Measurements from ENCODE around the gene FOXP4.

Gene FOXP4

DNA sequence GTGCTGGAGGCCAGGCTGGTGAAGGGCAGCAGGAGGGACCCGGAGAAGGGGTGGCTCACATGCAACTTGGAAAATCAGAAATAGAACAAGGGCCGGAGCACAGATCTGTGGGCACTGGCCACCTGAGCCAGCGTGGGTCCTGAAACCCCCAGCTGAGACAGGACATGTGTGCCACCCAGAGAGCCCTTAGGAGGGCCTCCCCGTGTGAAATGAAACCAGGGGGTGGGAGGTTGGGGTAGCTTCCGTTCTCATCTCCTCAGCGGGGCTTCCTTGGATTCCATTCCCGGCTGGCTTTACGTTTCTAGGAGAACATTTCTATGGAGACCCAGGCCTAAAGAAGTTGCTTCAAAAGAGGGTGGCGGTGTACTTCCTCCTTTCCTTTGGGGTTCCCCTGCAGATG lies 5.7 kb downstream of the FOXP4 start:
- peaks cover 24% of the 10 kb centered on the region for H3K27me3 Mint-ChIP-seq (ENCODE audit: low read depth)
- TF ChIP-seq, protein P1, sequence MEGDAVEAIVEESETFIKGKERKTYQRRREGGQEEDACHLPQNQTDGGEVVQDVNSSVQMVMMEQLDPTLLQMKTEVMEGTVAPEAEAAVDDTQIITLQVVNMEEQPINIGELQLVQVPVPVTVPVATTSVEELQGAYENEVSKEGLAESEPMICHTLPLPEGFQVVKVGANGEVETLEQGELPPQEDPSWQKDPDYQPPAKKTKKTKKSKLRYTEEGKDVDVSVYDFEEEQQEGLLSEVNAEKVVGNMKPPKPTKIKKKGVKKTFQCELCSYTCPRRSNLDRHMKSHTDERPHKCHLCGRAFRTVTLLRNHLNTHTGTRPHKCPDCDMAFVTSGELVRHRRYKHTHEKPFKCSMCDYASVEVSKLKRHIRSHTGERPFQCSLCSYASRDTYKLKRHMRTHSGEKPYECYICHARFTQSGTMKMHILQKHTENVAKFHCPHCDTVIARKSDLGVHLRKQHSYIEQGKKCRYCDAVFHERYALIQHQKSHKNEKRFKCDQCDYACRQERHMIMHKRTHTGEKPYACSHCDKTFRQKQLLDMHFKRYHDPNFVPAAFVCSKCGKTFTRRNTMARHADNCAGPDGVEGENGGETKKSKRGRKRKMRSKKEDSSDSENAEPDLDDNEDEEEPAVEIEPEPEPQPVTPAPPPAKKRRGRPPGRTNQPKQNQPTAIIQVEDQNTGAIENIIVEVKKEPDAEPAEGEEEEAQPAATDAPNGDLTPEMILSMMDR (IDR thresholded peaks at IDR 0.05; ENCODE audit: unreplicated experiment in 3 of 3): no peak

DNA sequence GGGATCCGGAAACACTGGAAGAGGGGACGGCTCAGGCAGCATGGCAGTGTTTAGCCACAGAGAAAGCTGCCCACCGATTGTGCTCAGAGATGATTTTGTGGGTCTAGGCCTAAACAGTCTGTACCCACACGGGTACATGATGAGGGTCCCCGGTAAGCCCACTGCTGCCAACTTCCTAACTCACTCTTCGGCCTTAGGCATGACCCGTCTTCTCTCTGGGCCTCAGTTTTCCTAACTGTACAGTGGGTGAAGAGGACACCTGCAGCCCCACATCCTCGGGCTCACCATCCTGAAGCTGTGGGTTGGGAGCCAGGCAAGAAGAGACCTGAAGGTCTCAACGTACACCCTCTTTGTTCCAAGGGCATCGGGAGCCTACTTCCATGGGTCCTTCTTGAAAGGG lies 6.5 kb downstream of the FOXP4 start:
- peaks cover 37% of the 10 kb centered on the region for H3K36me3 Mint-ChIP-seq (ENCODE audit: low read depth)
- H3K4me3 Mint-ChIP-seq: no peak overlapping the region

More for the DNA sequence above, 5.7 kb downstream of the FOXP4 start:
- Mint-ChIP-seq H3K36me3 (ENCODE audit: low read depth) (peaks cover 30% of the 10 kb centered on the region), H3K9me3 (no peaks in the 10 kb centered on the region), H3K27ac (peak overlapping the region in 2 of 3 experiments; percentile 21 to 36), H3K4me1 (peaks cover 32% of the 10 kb centered on the region), H3K4me3 (peak overlapping the region in 2 of 3 experiments; percentile 59 to 89)

GRCh38 chr6:41553405-41553999 lies 7.3 kb downstream of the FOXP4 start:
- H3K4me1 Mint-ChIP-seq: peaks cover 32% of the 10 kb centered on the region
- H3K27me3 Mint-ChIP-seq (ENCODE audit: low read depth): peaks cover 20% of the 10 kb centered on the region
- H3K27ac Mint-ChIP-seq: no peak overlapping the region
- no peaks in the 10 kb centered on the region for H3K9me3 Mint-ChIP-seq
- peak overlapping the region in 1 of 3 experiments; percentile 12 for H3K4me3 Mint-ChIP-seq
- peaks cover 39% of the 10 kb centered on the region for H3K36me3 Mint-ChIP-seq (ENCODE audit: low read depth)
- TF ChIP-seq, protein P1 (IDR thresholded peaks at IDR 0.05; ENCODE audit: unreplicated experiment in 3 of 3): no peak

More for the DNA sequence above, 6.5 kb downstream of the FOXP4 start:
- Mint-ChIP-seq H3K9me3 (no peaks in the 10 kb centered on the region), H3K4me1 (peaks cover 32% of the 10 kb centered on the region), H3K27ac (no peak overlapping the region), H3K27me3 (ENCODE audit: low read depth) (peaks cover 21% of the 10 kb centered on the region)
- TF ChIP-seq, protein P1 (IDR thresholded peaks at IDR 0.05; ENCODE audit: unreplicated experiment in 3 of 3): no peak

- H3K27ac Mint-ChIP-seq: no peak overlapping the region
- peaks cover 29% of the 10 kb centered on the region for H3K4me1 Mint-ChIP-seq
- TF ChIP-seq, protein P1 (IDR thresholded peaks at IDR 0.05; ENCODE audit: unreplicated experiment in 3 of 3): no peak
- H3K9me3 Mint-ChIP-seq: no peaks in the 10 kb centered on the region
- H3K4me3 Mint-ChIP-seq: no peak overlapping the region
- H3K27me3 Mint-ChIP-seq (ENCODE audit: low read depth): peaks cover 8% of the 10 kb centered on the region
- H3K36me3 Mint-ChIP-seq (ENCODE audit: low read depth): peaks cover 34% of the 10 kb centered on the region
Observed at GRCh38 chr6:41555326-41556300, 9.4 kb downstream of the FOXP4 start.

DNA sequence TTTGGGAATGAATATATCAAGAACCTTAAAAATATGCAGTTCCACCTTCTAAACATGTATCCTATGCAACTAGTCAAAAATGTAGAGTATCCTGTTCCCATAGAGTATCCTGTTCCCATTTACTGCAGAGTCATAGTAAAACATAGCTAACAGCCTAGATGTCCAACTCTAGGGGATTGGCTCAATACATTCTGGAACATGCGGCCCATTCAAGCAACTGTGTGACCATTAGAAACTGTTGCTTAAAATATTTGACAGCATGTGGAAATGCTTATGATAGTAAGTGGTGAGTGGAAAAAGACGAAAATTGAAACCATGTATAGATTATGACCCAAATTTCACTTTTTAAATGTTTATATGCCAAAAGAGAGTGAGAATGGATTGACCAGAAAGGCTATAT lies 11.2 kb downstream of the FOXP4 start:
- peaks cover 23% of the 10 kb centered on the region for H3K4me1 Mint-ChIP-seq
- peaks cover 22% of the 10 kb centered on the region for H3K36me3 Mint-ChIP-seq (ENCODE audit: low read depth)
- no peak overlapping the region for H3K4me3 Mint-ChIP-seq
- TF ChIP-seq, protein P1 (IDR thresholded peaks at IDR 0.05; ENCODE audit: unreplicated experiment in 3 of 3): no peak
- no peak overlapping the region for H3K27ac Mint-ChIP-seq
- H3K27me3 Mint-ChIP-seq (ENCODE audit: low read depth): peaks cover 7% of the 10 kb centered on the region
- H3K9me3 Mint-ChIP-seq: no peaks in the 10 kb centered on the region
